Epithelial cell of esophagus (primary cell): Measurements from ENCODE around the gene LGR6.
A peak's percentile ranks its signal among the peaks of the same experiment; 100 is the strongest.
"Not testable (repeated sequence)": the region's sequence is repeated elsewhere in the genome, so short reads cannot be mapped to it uniquely, and the experiment has no call there.

Experiments
- DNase-seq: peaks from one replicate; pipeline ENCODE4 v3.0.0; 2010; ENCODE audit warnings: low read depth
- H3K4me3 ChIP-seq: 2 replicates; pipeline ENCODE4 v1.5.1; 2011; ENCODE audit warnings: mild to moderate bottlenecking, low read length, control low read depth
- CTCF ChIP-seq: IDR thresholded peaks from 2 replicates; pipeline ENCODE4 v1.5.1; 2011; ENCODE audit warnings: low read depth, mild to moderate bottlenecking, low read length, control low read depth, inconsistent platforms; ENCODE audit not compliant: insufficient read depth; ENCODE audit errors: missing control alignments

The LGR6 gene

DNA sequence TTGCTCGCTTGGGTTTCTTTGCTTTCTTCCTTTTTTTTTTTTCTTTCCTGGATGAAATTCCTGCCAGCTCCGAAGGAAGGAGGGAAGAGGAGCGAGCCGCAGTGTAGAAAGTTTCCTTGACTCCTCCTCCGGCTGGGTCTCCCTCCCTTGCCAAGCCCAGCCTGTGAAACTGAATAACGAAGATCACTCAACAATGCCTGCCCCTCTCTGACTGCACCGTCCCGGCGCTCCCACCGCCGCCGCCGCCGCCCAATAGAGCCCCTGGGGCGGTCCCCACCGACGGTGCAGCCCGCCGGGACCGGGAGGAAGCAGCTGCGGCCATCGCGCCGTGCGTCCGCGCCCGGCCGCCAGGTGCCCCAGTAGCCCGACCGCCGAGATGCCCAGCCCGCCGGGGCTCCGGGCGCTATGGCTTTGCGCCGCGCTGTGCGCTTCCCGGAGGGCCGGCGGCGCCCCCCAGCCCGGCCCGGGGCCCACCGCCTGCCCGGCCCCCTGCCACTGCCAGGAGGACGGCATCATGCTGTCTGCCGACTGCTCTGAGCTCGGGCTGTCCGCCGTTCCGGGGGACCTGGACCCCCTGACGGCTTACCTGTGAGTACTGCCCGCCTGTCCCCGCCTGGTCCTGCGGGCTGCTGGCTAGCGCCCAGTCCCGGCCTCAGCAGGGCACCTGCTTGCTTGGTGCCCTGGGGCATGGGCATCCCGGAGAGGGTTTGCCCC, at the start of gene LGR6:
TSS of gene LGR6 (plus strand) at position 186 of the 714 bp plus-strand sequence. CDS start at position 377, 191 bp downstream.
- no peak for DNase-seq
- no peak within 1 kb of the TSS for H3K4me3 ChIP-seq
- no peak for TF ChIP-seq CTCF

GRCh38 chr1:202144402-202145067, 49.1 kb upstream of the LGR6 start, which contains the start of gene ARL8A:
Gene ARL8A (minus strand): TSS chr1:202144737. CDS start chr1:202144572, 165 bp downstream.
- peak; percentile 55 for DNase-seq
- peak within 1 kb of the TSS; percentile 76 for H3K4me3 ChIP-seq

DNA sequence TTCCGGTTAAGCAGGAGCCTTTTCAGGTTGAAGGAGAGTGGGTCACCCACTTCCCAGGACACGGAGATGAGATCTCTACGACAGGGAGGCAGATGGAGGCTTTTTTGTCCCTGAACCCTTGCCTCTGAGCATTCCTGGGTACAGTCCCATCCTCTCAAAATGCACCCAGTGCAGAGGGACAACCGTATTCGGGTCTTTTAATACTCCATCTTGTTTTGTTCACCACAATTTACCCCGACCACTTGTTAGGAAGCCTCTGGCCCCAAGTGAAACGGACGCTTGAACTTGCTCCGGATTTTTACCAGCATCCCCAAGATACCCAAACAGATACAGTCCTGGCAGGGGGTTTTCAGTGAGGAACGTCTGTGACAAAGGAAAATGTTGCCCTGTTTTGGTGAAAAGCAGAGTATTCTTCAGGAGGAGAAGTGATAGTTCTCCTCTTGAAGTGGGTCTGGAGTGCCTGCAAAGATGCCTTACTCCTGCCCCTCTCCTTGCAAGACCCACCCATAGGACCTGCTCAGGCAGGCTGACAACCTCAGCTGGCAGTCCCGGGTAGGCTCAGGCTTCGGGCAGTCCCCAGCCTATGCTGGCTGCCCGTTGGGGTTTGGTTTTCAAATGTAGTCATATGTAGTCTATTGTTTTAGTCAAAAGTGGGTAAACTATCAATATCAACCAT, 48.4 kb upstream of the LGR6 start:
- H3K4me3 ChIP-seq: peak overlapping the region; percentile 50
- peak; percentile 48 for DNase-seq
- no peak for TF ChIP-seq CTCF

More at GRCh38 chr1:202144402-202145067, 49.1 kb upstream of the LGR6 start, which contains the start of gene ARL8A:
- TF ChIP-seq CTCF: no peak

GRCh38 chr1:202145744-202146140, 47.9 kb upstream of the LGR6 start:
- DNase-seq, H3K4me3 ChIP-seq: not testable (repeated sequence)

- DNase-seq: no peak
- no peak overlapping the region for H3K4me3 ChIP-seq
- no peak for TF ChIP-seq CTCF
These were observed 47.3 kb upstream of the LGR6 start for GRCh38 chr1:202146279-202146678.

DNA sequence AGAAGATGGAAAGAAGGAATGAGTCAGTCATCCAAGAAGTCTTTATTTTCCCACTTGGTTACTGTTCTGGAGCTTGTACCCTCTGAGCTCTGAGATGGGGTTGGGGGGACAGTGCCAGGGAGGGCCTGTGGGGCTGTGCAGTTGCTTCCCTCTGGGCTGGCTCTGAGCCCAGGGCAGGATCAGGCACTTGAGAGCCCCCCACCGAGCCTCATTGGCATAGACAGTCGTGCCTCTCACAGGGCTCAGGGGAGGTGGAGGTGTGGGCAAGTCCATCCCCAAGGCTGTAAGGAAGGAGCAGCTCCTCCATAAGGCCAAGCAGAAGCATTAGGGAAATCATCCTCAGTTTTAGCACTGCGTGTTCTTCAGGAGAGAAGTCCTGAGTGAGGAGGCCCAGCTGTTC, 46.6 kb upstream of the LGR6 start:
- TF ChIP-seq CTCF: no peak
- no peak overlapping the region for H3K4me3 ChIP-seq
- DNase-seq: no peak

GRCh38 chr1:202148391-202148790, 45.2 kb upstream of the LGR6 start:
- H3K4me3 ChIP-seq: no peak overlapping the region
- DNase-seq: no peak
- no peak for TF ChIP-seq CTCF
